AG04450 (cell line): ENCODE results near the gene STK16. TPM values are rescaled to one million over a fixed set of nuclear protein-coding genes. Genes with fewer than 3 reads are reported as not detected.

Source experiments
- CTCF ChIA-PET: fragments of 300-600, 350-600 bp; formaldehyde crosslinking; extraction: SDS; loops from one replicate; lab custom pipeline; 2022; ENCODE audit warnings: antibody characterized with exemption, inconsistent platforms; lab: Charles Lee
- POLR2A ChIA-PET: fragments of 350-600 bp; formaldehyde crosslinking; extraction: SDS; loops from one replicate; lab custom pipeline; 2021; ENCODE audit warnings: antibody characterized with exemption, inconsistent platforms; lab: Yijun Ruan, JAX
- DNase-seq: peaks from one replicate; pipeline ENCODE4 v3.0.0-alpha.2; 2011; ENCODE audit warnings: low read depth, low spot score
- H3K27ac ChIP-seq: one replicate; pipeline ENCODE4 v1.5.1; 2012; ENCODE audit warnings: low read depth, low read length, control low read depth
- H3K27me3 ChIP-seq: one replicate; pipeline ENCODE4 v1.6.0; 2012; ENCODE audit warnings: low read length; ENCODE audit not compliant: control insufficient read depth, insufficient read depth
- H3K4me3 ChIP-seq: 2 replicates; pipeline ENCODE4 v1.5.1; 2011; ENCODE audit warnings: mild to moderate bottlenecking, low read depth, low read length, control low read depth
- H3K9me3 ChIP-seq: 2 replicates; pipeline ENCODE4 v1.5.1; 2012; ENCODE audit warnings: low read length; ENCODE audit not compliant: control insufficient read depth, insufficient read depth
- CTCF ChIP-seq: IDR thresholded peaks from 2 replicates; pipeline ENCODE4 v1.5.1; 2011; ENCODE audit warnings: low read depth, low read length, control low read depth, inconsistent platforms
- polyA plus RNA-seq: library from polyadenylated mRNA; depleted of rRNA; stranded (reverse); fragments of >200 nt; gene quantifications from 2 replicates; pipeline ENCODE4 v1.2.3, GENCODE V29; 2011

The STK16 gene
- polyA plus RNA-seq, 1 experiment: 33.9 TPM

- no peak for DNase-seq
- ChIA-PET CTCF (no interaction called here), POLR2A (no interaction called here)
- no peaks in the 10 kb centered on the region for H3K9me3 ChIP-seq
- no peak for TF ChIP-seq CTCF
- no peaks in the 10 kb centered on the region for H3K27me3 ChIP-seq
- no peak overlapping the region for H3K4me3 ChIP-seq
- H3K27ac ChIP-seq: no peak overlapping the region
Measured at GRCh38 chr2:219287580-219288265, 42.4 kb downstream of the STK16 start.

- Histone ChIP-seq H3K9me3 (no peaks in the 10 kb centered on the region), H3K4me3 (no peak overlapping the region), H3K27me3 (no peaks in the 10 kb centered on the region), H3K27ac (peak overlapping the region; percentile 89)
- ChIA-PET POLR2A (interaction anchor here (2.5 kb wide), 1 partner anchor 10 kb away, joined by 8 read pairs; the partner anchor contains the start of gene DNAJB2), CTCF (interaction anchor here (1.6 kb wide), 1 partner anchor 130 kb away, joined by 3 read pairs; no protein-coding TSS in a partner anchor)
- no peak for TF ChIP-seq CTCF
- DNase-seq: no peak
Measured at GRCh38 chr2:219289195-219289536, 43.9 kb downstream of the STK16 start.

GRCh38 chr2:219289537-219290361, 44.5 kb downstream of the STK16 start:
- Histone ChIP-seq H3K27ac (peak overlapping the region; percentile 89), H3K4me3 (no peak overlapping the region), H3K9me3 (no peaks in the 10 kb centered on the region), H3K27me3 (no peaks in the 10 kb centered on the region)
- DNase-seq: peak; percentile 86
- TF ChIP-seq CTCF: no peak
- POLR2A ChIA-PET: interaction anchor here (2.5 kb wide), 1 partner anchor 11 kb away, joined by 8 read pairs; the partner anchor contains the start of gene DNAJB2
- CTCF ChIA-PET: interaction anchor here (1.0 to 2.3 kb wide), 3 partner anchors 10 to 130 kb away, joined by 3 to 7 read pairs (median 6); no protein-coding TSS in a partner anchor

GRCh38 chr2:219290381-219291171, 45.3 kb downstream of the STK16 start:
- ChIA-PET CTCF (interaction anchor here (1.0 to 2.3 kb wide), 2 partner anchors 9 to 13 kb away, joined by 6 to 7 read pairs; no protein-coding TSS in a partner anchor), POLR2A (interaction anchor here (2.5 kb wide), 1 partner anchor 11 kb away, joined by 8 read pairs; the partner anchor contains the start of gene DNAJB2)
- no peak for TF ChIP-seq CTCF

More at GRCh38 chr2:219290381-219291171, 45.3 kb downstream of the STK16 start:
- DNase-seq: no peak
- Histone ChIP-seq H3K9me3 (no peaks in the 10 kb centered on the region), H3K27me3 (no peaks in the 10 kb centered on the region), H3K27ac (no peak overlapping the region), H3K4me3 (no peak overlapping the region)
